Measurements from ENCODE around the gene SIN3A.
"Not testable (repeated sequence)": the region's sequence is repeated elsewhere in the genome, so short reads cannot be mapped to it uniquely, and the experiment has no call there.

The SIN3A gene

DNA sequence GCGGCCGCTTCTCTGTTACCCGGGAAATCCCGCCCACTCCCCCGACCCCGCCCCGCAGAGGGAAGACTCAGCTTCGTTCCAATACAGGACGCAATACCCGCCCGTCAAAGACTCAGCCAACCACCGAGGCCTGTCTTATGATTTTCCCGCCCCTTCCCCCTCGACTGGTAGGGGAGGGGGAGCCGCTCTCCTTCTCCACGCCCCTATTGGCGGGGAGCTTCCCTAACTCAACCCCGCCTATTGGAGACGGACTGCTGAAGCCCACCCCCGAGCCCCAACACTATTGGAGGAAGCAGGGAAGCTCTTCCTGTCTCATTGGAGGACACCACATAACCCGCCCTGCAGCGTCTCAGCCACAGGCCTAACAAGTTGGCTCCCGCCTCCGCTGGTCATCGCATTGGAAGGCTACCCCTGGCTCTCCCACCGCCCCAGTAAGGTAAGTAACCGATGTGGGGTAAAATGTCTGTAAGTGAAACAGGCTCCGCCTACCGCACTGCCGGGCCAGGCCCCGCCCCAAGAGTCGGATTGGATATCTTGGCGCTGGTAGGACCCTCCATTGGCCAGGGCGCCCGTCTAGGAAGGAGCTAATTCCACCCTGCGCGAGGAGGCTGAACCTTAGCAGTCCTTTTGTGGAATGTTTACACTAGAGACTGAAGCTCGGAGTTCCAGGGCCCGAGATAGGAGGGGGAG lies at the start of gene SIN3A:
Gene SIN3A, minus strand, starts transcription at position 17 of the 690 bp plus-strand sequence. CDS start 21,315 bp downstream, outside the sequence.
- peak; percentile 95 to 98 for DNase-seq (ENCODE audit: extremely low read depth in 1 of 2, low read depth in 1 of 2)

DNA sequence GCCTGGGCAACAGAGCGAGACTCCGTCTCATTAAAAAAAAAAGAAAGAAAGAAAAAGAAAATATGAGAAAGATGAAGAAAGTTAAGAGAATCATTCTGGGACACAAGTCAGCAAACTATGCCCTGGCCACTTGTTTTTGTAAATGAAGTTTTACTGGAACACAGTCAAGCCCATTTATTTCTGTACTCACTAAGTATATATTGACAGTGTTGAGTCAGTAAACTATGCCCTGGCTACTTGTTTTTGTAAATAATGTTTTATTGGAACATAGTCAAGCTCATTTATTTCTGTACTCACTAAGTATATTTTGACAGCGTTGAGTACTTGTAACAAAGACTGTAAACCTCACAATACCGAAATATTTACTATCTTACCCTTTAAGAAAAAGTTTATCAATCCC lies 42.2 kb upstream of the SIN3A start:
- DNase-seq (ENCODE audit: extremely low read depth in 1 of 2, low read depth in 1 of 2) = no peak

GRCh38 chr15:75483961-75484360 lies 32.5 kb upstream of the SIN3A start:
- no peak for DNase-seq (ENCODE audit: extremely low read depth in 1 of 2, low read depth in 1 of 2)

- DNase-seq (ENCODE audit: extremely low read depth in 1 of 2, low read depth in 1 of 2) = not testable (repeated sequence)
Measured at GRCh38 chr15:75483556-75483955, 32.1 kb upstream of the SIN3A start.

DNA sequence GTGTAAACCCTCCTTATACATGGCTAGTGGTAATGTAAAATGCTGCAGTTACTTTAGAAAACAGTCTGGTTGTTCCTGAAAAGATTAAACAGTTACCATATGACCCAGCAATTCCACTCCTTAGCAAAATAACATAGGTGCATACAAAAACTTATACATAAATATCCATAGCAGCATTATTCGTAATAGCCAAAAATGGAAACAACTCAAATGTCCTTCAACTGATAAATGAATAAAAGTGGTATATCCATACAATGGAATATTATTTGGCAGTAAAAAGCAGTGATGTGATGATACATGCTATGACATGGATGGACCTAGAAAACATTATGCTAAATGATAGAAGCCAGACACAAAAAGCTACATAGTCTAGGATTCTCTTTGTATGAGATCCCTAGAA lies 31.6 kb upstream of the SIN3A start:
- no peak for DNase-seq (ENCODE audit: extremely low read depth in 1 of 2, low read depth in 1 of 2)

DNA sequence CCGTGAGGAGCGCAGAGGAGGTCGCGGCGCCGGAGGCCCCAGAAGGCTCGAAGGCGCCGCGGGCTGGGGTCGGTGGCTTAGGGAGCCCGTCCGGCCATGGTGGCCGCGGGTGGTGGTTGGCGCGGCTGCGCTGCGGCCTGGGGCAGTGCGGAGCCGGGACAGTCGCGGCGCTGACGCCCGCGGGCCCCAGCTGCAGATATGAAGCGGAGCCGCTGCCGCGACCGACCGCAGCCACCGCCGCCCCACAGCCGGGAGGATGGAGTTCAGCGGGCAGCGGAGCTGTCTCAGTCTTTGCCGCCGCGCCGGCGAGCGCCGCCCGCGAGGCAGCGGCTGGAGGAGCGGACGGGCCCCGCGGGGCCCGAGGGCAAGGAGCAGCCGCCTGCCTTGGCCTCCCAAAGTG lies 29.0 kb upstream of the SIN3A start:
- DNase-seq (ENCODE audit: extremely low read depth in 1 of 2, low read depth in 1 of 2) = not testable (repeated sequence)

DNA sequence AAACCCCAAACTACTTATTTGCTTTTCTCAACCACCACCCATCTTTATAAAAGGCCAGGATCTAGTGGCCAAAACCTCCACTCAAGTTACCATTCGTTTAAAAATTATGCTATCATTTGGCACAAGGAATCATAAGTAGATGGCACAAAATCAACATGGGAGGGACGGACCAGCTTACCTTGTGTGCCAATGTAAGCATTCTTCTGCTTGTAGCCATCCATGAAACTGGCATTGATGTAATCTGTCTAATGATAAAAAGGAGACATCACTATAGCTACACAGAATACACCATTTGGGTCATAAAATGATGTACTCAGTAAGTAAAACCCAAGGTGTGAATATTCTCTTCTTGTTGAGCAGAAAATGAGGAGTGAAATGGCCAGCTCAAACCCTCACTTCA lies 28.2 kb upstream of the SIN3A start:
- DNase-seq (ENCODE audit: extremely low read depth in 1 of 2, low read depth in 1 of 2) = no peak

GRCh38 chr15:75477094-75477493 lies 25.6 kb upstream of the SIN3A start:
- not testable (repeated sequence) for DNase-seq (ENCODE audit: extremely low read depth in 1 of 2, low read depth in 1 of 2)

DNA sequence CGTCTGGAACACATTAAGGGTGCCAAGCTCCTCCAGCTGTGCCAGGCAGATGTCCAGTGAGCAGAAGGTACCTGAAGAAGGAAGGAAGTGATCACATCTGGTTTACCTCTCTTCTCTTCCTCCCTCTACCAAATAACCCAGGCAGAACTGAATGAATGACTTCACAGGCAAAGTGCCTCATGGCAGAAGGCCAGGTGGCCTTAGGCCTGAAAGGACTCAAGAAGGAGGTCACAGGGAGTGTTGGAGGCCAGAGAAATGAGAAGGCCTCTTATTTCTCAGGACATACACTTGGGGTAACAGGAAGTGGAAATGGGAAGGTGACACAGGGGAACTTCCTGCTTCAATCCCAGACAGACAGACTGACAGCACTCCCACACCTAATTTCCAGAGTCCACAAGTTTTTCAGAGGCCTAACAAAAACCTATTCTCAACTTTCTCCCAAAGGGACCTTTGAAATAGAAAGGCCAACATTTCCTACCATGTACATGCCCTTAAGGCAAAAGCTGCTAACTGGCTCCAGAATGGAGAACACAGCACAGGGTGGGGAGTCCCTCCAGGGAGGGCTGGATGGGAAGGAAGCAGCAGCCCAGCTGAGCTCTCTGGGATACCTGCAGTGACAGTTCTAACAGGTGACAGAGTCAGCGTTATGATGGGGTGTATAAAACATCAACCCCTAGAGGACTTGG lies 17.6 kb upstream of the SIN3A start:
- DNase-seq (ENCODE audit: extremely low read depth in 1 of 2, low read depth in 1 of 2) = no peak

- no peak for DNase-seq (ENCODE audit: extremely low read depth in 1 of 2, low read depth in 1 of 2)
Measured at GRCh38 chr15:75460646-75461045, 9.2 kb upstream of the SIN3A start.

- DNase-seq (ENCODE audit: extremely low read depth in 1 of 2, low read depth in 1 of 2) = no peak
Measured at GRCh38 chr15:75459581-75459980, 8.1 kb upstream of the SIN3A start.

GRCh38 chr15:75456710-75457109 lies 5.2 kb upstream of the SIN3A start:
- DNase-seq (ENCODE audit: extremely low read depth in 1 of 2, low read depth in 1 of 2) = no peak

DNA sequence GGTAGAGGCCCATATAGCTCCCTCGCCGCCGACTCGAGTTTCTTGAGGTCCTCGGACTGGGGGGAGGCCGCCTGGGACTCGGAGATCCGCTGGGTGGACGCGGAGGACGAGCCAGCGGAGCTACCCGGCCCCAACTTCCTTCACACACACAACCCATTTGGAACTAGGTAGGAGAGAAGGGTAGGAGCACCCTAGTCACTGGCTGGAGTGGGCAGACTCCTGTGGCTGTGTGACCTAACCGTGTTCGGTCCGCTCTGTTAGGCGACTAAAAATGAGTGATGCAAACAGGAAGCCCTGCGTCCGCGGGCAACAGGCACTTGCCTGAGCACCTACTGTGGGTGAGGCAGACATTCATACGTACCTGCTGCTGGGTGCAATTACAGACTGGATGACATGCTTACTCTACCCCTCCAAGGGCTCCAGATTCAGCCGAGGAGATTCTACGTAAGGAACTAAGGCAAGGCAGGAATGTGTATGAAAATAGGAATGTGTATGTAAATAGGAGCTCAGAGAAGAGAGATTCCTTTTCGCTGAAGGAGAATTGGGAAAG lies 4.6 kb upstream of the SIN3A start:
- DNase-seq (ENCODE audit: extremely low read depth in 1 of 2, low read depth in 1 of 2) = no peak

DNA sequence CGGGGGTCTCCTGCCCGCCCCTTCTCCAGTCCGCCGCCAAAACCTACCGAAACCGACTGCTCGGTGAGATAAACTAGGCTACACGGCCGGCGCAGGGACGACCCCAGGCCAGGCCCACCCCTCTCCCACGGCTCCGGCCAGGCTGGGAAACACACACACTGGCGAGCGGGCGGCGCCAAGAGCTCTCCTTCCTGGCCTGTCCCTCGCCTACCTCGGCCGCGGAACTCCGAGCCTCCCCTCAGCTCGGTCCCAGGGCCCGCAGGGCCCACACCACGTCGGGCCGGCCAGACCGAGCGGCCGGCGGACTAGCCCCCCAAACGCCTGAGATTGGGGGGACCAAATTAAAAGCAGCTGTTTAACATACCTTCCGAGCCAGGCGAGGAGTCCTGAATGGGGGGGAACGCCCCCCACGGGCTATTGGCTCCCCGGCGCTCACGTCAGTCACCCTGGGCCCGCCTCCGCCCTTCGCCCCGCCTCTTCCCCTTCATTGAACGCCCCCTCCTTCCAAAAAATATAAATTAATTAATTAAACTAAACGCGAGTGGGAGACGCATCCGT lies 4.0 kb upstream of the SIN3A start:
- peak; percentile 72 to 82 for DNase-seq (ENCODE audit: extremely low read depth in 1 of 2, low read depth in 1 of 2)

DNA sequence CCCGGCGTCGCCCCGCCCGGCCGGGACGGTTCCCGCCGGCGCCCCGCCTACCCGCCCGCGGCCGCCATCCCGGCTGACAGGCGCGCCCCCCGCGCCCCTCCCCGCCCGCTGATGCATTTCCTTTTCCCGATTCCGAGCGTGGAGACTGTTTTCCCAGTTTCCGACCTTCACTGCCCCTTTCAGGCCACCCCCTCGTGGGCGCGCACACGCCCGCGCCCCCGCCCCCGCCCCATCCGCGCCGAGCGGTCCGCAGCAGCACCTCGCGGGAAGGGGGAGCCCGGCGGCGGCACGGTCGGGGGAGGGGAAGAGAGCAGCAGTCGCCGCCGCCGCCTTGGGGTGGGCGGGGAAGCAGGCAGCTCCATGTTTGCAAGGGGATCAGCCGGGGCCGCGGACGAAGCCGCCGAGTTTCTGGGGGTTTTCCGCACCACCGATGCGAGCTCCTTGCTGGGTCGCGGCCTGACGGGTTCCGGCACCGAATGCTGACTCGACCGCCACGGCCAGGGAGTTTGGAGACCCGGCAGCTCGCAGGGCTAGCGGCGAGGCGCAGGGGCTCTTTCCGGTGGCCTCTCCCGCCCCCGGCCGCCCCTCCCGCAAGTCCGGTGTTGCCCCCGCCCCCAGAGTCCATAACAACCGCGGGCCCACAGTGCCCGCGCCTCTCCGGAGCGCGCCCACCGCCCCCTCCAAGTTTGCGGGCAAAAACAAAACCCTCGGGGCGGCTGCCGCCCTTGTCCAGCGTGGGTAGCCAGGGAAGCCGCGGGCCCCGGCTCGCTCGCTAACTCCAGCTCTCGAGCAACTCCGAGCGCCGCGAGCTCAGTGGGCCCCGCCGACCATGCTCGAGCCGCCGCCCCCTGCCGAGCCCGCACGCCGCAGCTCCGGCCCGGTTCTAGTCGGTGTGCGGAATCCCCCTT lies 3.2 kb upstream of the SIN3A start:
- peak in 1 of 2 donors; percentile 70 for DNase-seq (ENCODE audit: extremely low read depth in 1 of 2, low read depth in 1 of 2)

DNA sequence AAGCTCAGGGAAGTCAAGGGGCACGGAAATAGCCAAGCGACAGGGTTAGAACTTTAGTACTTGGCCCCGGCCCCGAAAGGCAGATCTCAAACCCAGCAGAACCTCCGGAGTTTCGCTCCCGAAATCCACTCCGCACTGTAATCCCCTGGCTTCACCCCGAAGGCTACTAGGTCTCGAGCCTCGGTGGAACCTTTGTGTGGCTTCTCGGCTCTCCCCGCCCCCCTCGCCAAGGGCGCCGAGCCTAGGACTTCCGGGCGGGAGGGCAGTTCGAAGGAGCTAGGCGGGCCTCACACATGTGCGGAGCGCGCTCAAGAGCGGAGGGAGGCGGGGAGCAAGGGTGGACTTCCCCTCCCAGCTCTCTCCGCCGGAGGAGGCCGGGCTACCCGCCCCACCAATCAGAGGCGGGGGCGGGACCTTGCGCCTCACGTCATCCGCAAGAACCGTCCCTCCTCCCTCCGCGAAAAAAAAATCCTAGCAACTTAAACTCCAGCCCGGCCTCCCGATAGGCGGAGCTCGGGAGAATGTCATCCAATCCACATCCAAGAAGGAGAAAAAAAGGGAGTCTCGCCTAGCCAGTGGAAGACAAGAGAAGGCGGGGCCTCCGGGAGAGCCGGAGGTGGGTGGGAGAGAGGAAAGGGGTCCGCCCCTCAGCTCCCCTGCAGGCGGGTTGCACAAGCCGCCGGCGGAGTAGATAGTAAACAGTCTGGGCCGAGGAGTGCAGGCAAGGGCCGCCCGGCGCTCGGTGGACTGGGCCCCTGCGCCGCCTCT lies 2.4 kb upstream of the SIN3A start:
- DNase-seq (ENCODE audit: extremely low read depth in 1 of 2, low read depth in 1 of 2) = peak; percentile 86 to 92

- DNase-seq (ENCODE audit: extremely low read depth in 1 of 2, low read depth in 1 of 2) = peak in 1 of 2 donors; percentile 15
Measured at GRCh38 chr15:75452865-75453702, 1.6 kb upstream of the SIN3A start.

DNA sequence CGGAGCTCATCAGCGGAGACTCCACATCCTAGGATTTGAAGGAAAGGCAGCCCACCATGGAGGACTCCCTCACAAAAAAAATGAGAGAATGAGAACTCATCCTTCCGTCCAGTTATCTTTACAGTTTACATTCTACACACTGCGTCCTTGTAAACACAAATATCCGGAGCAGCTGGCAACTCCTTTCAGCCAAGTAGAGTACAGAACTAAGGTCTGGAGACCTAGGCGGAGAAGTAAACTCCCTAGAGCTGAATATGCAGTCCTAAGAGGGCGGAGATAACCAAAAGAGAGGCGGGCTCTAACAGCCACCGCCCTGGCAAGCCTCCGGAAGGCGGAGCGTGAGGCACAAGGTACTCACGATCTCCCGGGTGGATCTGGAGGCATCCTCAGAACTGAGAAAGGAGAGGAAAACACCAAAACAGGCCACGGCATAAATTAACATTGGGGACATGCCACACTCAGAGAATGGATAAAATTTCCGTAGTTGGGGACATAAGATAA lies 924 bp upstream of the SIN3A start:
- DNase-seq (ENCODE audit: extremely low read depth in 1 of 2, low read depth in 1 of 2) = peak in 1 of 2 donors; percentile 61

- no peak for DNase-seq (ENCODE audit: extremely low read depth in 1 of 2, low read depth in 1 of 2)
Measured at GRCh38 chr15:75451202-75451673, 252 bp downstream of the SIN3A start.
